ENCODE measurements around the gene SLC25A41.
"Not testable (repeated sequence)": the region's sequence is repeated elsewhere in the genome, so short reads cannot be mapped to it uniquely, and the experiment has no call there.

The SLC25A41 gene

GRCh38 chr19:6440905-6441304 lies 7.3 kb upstream of the SLC25A41 start:
- TF ChIP-seq CTCF (conservative IDR thresholded peaks at IDR 0.05) = no peak
- TF ChIP-seq ZFX (IDR thresholded peaks at IDR 0.05) = no peak
- H3K27ac ChIP-seq = no peak overlapping the region

GRCh38 chr19:6439743-6440142 lies 6.2 kb upstream of the SLC25A41 start:
- no peak overlapping the region for H3K27ac ChIP-seq
- no peak for TF ChIP-seq CTCF (conservative IDR thresholded peaks at IDR 0.05)
- TF ChIP-seq ZFX (IDR thresholded peaks at IDR 0.05) = no peak

GRCh38 chr19:6433165-6433564 lies 398 bp downstream of the SLC25A41 start:
- no peak overlapping the region for H3K27ac ChIP-seq
- no peak for TF ChIP-seq ZFX (IDR thresholded peaks at IDR 0.05)
- no peak for TF ChIP-seq CTCF (conservative IDR thresholded peaks at IDR 0.05)

DNA sequence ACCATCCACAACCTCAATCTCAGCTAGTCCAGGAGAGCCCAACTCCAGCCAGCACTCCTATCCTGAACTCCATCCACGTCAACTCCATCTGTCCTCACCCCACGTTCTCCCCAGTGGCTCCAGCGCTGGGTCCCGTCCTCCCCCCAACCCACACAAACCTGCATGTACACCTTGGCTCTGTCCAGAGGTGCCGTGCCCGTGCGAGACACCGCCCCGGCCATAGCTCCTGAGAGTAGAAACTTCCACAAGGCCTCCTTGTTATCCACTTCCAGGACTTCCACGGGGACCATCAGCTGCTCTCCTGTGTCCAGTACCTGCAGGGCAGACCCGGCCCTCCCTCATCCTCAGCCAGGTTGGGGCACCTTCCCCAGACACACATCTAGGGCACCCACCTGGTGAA lies 1.7 kb downstream of the SLC25A41 start:
- no peak overlapping the region for H3K27ac ChIP-seq
- TF ChIP-seq CTCF (conservative IDR thresholded peaks at IDR 0.05) (no peak), ZFX (IDR thresholded peaks at IDR 0.05) (no peak)

DNA sequence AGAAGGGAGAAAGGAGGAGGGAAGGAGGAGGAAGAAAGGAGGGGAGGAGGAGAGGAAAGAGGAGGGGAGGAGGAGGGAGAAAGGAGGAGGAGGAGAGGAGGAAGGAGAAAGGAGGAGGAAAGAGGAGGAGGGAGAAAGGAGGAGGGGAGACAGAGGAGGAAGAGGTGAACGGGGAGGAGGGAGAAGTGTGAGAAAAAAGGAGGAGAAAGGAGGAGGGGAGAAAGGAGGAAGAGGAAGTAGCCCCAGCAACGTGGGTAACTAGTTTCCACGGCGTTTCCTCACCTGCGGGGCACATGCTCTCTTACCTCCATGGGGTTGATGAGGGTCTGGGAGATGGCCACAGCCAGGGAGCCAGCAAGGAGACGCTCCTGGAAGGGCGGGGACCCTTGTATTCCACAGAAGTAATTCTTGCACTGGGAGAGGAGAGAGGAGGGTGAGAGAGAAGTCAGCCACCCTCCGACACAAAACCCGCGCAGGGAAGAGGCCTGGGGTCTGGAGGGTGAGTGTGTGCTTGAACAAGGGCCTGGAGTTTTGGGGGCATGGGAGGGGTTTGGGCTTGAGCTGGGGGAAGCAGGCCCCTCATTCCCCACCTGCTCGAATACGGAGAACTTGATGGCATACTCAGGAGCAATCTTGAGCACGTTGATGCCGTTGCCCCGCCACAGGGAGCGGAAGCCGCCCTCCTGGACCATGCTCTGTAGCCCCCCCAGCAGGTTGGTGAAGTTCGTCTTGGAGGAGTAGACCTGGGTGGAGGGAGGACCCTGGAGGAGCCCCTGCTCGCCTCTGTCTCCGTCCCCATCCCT lies 3.9 kb downstream of the SLC25A41 start:
- H3K27ac ChIP-seq = no peak overlapping the region
- no peak for TF ChIP-seq ZFX (IDR thresholded peaks at IDR 0.05)
- no peak for TF ChIP-seq CTCF (conservative IDR thresholded peaks at IDR 0.05)

DNA sequence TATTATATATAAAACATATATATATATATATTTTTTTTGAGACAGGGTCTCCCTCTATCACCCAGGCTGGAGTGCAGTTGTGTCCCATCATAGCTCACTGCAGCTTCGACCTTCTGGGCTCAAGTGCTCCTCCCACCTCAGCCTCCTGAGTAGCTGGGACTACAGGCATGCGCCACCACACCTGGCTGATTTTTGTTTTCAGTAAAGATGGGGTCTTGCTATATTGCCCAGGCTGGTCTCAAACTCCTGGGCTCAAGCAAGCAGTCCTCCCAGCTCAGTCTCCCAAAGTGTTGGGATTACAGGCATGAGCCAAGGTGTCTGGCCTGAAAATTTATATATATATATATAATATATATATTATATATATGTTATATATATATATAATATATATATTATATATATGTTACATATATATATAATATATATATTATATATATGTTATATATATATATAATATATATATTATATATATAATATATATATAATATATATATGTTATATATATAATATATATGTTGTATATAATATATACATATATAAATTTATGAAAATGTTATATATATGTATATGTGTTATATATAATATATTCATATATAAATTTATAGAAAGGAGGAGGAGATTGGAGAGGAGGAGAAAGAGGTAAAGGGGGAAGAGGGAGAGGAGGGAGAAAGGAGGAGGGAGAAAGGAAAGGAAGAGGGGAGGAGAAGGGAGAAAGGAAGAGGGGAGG lies 4.7 kb downstream of the SLC25A41 start:
- not testable (repeated sequence) for H3K27ac ChIP-seq

DNA sequence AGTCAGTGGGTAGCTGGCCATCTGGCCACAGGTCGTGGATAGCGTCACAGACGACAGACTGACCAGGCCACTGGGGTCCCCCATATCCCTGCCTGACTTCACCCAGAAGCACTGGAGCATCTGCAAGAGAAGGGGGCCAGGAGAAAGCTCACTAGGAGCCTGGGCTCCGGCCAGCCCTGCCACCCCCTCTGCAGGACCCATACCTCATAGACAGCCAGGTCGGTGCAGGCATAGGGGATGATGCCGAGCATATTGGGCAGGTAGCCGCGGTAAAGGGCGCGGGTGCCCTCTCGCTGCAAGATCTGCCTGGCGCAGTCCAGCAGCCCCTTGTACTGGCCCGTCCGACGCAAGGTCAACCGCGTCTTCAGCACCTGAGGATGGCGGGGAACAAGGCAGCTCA lies 6.4 kb downstream of the SLC25A41 start:
- H3K27ac ChIP-seq = no peak overlapping the region
- TF ChIP-seq CTCF (conservative IDR thresholded peaks at IDR 0.05) = no peak
- no peak for TF ChIP-seq ZFX (IDR thresholded peaks at IDR 0.05)

Measured in C4-2B (cell line).